Stimulated activated CD8-positive, alpha-beta memory T cell treated with anti-CD3 and anti-CD28 coated beads, Interleukin-15, amount 100 ng/mL, for 24 hours (primary cell): Measurements from ENCODE around the gene USH1C.

Experiments
- DNase-seq: peaks from one replicate; pipeline ENCODE4 v3.0.0-alpha.2; 2020; ENCODE audit warnings: low read depth

Gene USH1C

GRCh38 chr11:17504330-17505107 is 39.7 kb downstream of the USH1C start:
- peak; percentile 52 for DNase-seq

- no peak for DNase-seq
Observed at GRCh38 chr11:17502630-17503029, 41.6 kb downstream of the USH1C start.

GRCh38 chr11:17500673-17501072 is 43.5 kb downstream of the USH1C start:
- DNase-seq = no peak

- no peak for DNase-seq
Observed at GRCh38 chr11:17498475-17498874, 45.7 kb downstream of the USH1C start.

GRCh38 chr11:17498058-17498457 is 46.2 kb downstream of the USH1C start:
- no peak for DNase-seq

GRCh38 chr11:17496406-17496805 is 47.8 kb downstream of the USH1C start:
- no peak for DNase-seq

- DNase-seq = no peak
Observed at GRCh38 chr11:17494019-17494418, 50.2 kb downstream of the USH1C start.

- no peak for DNase-seq
Observed at GRCh38 chr11:17490938-17491337, 53.3 kb downstream of the USH1C start.

GRCh38 chr11:17490232-17490631 is 54.0 kb downstream of the USH1C start:
- no peak for DNase-seq

- no peak for DNase-seq
Observed at GRCh38 chr11:17489751-17490150, 54.5 kb downstream of the USH1C start.

- no peak for DNase-seq
Observed at GRCh38 chr11:17488563-17488962, 55.7 kb downstream of the USH1C start.

- DNase-seq = no peak
Observed at GRCh38 chr11:17486646-17487045, 57.6 kb downstream of the USH1C start.

GRCh38 chr11:17483505-17483904 is 60.7 kb downstream of the USH1C start:
- no peak for DNase-seq

GRCh38 chr11:17481905-17482304 is 62.3 kb downstream of the USH1C start:
- no peak for DNase-seq

GRCh38 chr11:17479284-17480214 is 64.7 kb downstream of the USH1C start:
- DNase-seq = no peak

GRCh38 chr11:17478070-17478469 is 66.1 kb downstream of the USH1C start:
- DNase-seq = no peak

- DNase-seq = no peak
Observed at GRCh38 chr11:17477361-17477760, 66.9 kb downstream of the USH1C start.

GRCh38 chr11:17477084-17477333 is 67.2 kb downstream of the USH1C start:
- no peak for DNase-seq

- DNase-seq = no peak
Observed at GRCh38 chr11:17476317-17477083, 67.7 kb downstream of the USH1C start, which contains the start of gene ABCC8. Gene ABCC8 (minus strand): TSS chr11:17476845. CDS start chr11:17476776, 69 bp downstream.

- DNase-seq = no peak
Observed at GRCh38 chr11:17475666-17476316, 68.4 kb downstream of the USH1C start.

GRCh38 chr11:17473071-17473744 is 71.0 kb downstream of the USH1C start:
- DNase-seq = no peak
